ENCODE results near the gene DPP6.

The DPP6 gene

GRCh38 chr7:154631162-154631561 is 579.0 kb downstream of the DPP6 start:
- Mint-ChIP-seq H3K4me1 (ENCODE audit: low read depth) (no peaks in the 10 kb centered on the region), H3K4me3 (no peak overlapping the region), H3K27me3 (no peaks in the 10 kb centered on the region), H3K9me3 (peaks cover 14% of the 10 kb centered on the region), H3K36me3 (ENCODE audit: low read depth) (no peaks in the 10 kb centered on the region), H3K27ac (no peak overlapping the region)

- H3K4me1 Mint-ChIP-seq (ENCODE audit: low read depth), result no peaks in the 10 kb centered on the region
- H3K4me3 Mint-ChIP-seq, result no peak overlapping the region
- peaks cover 9% of the 10 kb centered on the region for H3K9me3 Mint-ChIP-seq
- H3K36me3 Mint-ChIP-seq (ENCODE audit: low read depth), result no peaks in the 10 kb centered on the region
- no peak overlapping the region for H3K27ac Mint-ChIP-seq
- H3K27me3 Mint-ChIP-seq, result no peaks in the 10 kb centered on the region
Observed at GRCh38 chr7:154633641-154634040, 581.4 kb downstream of the DPP6 start.

- H3K27ac Mint-ChIP-seq, result no peak overlapping the region
- no peak overlapping the region for H3K4me3 Mint-ChIP-seq
- H3K36me3 Mint-ChIP-seq (ENCODE audit: low read depth), result no peaks in the 10 kb centered on the region
- no peaks in the 10 kb centered on the region for H3K4me1 Mint-ChIP-seq (ENCODE audit: low read depth)
- H3K9me3 Mint-ChIP-seq, result peaks cover 9% of the 10 kb centered on the region
- no peaks in the 10 kb centered on the region for H3K27me3 Mint-ChIP-seq
Observed at GRCh38 chr7:154638286-154638685, 586.1 kb downstream of the DPP6 start.

GRCh38 chr7:154640266-154640865 is 588.2 kb downstream of the DPP6 start:
- no peaks in the 10 kb centered on the region for H3K27me3 Mint-ChIP-seq
- peaks cover 9% of the 10 kb centered on the region for H3K9me3 Mint-ChIP-seq
- no peaks in the 10 kb centered on the region for H3K36me3 Mint-ChIP-seq (ENCODE audit: low read depth)
- no peak overlapping the region for H3K27ac Mint-ChIP-seq
- H3K4me3 Mint-ChIP-seq, result no peak overlapping the region
- H3K4me1 Mint-ChIP-seq (ENCODE audit: low read depth), result no peaks in the 10 kb centered on the region

GRCh38 chr7:154640917-154641316 is 588.7 kb downstream of the DPP6 start:
- H3K27me3 Mint-ChIP-seq, result no peaks in the 10 kb centered on the region
- no peaks in the 10 kb centered on the region for H3K4me1 Mint-ChIP-seq (ENCODE audit: low read depth)
- no peak overlapping the region for H3K4me3 Mint-ChIP-seq
- H3K27ac Mint-ChIP-seq, result no peak overlapping the region
- H3K9me3 Mint-ChIP-seq, result peaks cover 10% of the 10 kb centered on the region
- no peaks in the 10 kb centered on the region for H3K36me3 Mint-ChIP-seq (ENCODE audit: low read depth)

- Mint-ChIP-seq H3K4me3 (no peak overlapping the region), H3K4me1 (ENCODE audit: low read depth) (no peaks in the 10 kb centered on the region), H3K27me3 (no peaks in the 10 kb centered on the region), H3K36me3 (ENCODE audit: low read depth) (no peaks in the 10 kb centered on the region), H3K9me3 (peaks cover 8% of the 10 kb centered on the region), H3K27ac (no peak overlapping the region)
Observed at GRCh38 chr7:154644366-154644765, 592.2 kb downstream of the DPP6 start.

- no peaks in the 10 kb centered on the region for H3K4me1 Mint-ChIP-seq (ENCODE audit: low read depth)
- peaks cover 14% of the 10 kb centered on the region for H3K9me3 Mint-ChIP-seq
- no peak overlapping the region for H3K27ac Mint-ChIP-seq
- no peak overlapping the region for H3K4me3 Mint-ChIP-seq
- no peaks in the 10 kb centered on the region for H3K27me3 Mint-ChIP-seq
- H3K36me3 Mint-ChIP-seq (ENCODE audit: low read depth), result no peaks in the 10 kb centered on the region
Observed at GRCh38 chr7:154646126-154647013, 594.2 kb downstream of the DPP6 start.

- H3K4me3 Mint-ChIP-seq, result no peak overlapping the region
- H3K27ac Mint-ChIP-seq, result no peak overlapping the region
- no peaks in the 10 kb centered on the region for H3K4me1 Mint-ChIP-seq (ENCODE audit: low read depth)
- no peaks in the 10 kb centered on the region for H3K27me3 Mint-ChIP-seq
- H3K9me3 Mint-ChIP-seq, result peaks cover 15% of the 10 kb centered on the region
- no peaks in the 10 kb centered on the region for H3K36me3 Mint-ChIP-seq (ENCODE audit: low read depth)
Observed at GRCh38 chr7:154647625-154648024, 595.4 kb downstream of the DPP6 start.

- Mint-ChIP-seq H3K27me3 (no peaks in the 10 kb centered on the region), H3K36me3 (ENCODE audit: low read depth) (no peaks in the 10 kb centered on the region), H3K4me1 (ENCODE audit: low read depth) (no peaks in the 10 kb centered on the region), H3K27ac (no peak overlapping the region), H3K4me3 (no peak overlapping the region), H3K9me3 (peaks cover 12% of the 10 kb centered on the region)
Observed at GRCh38 chr7:154649015-154649414, 596.8 kb downstream of the DPP6 start.

GRCh38 chr7:154649434-154649833 is 597.2 kb downstream of the DPP6 start:
- H3K27ac Mint-ChIP-seq, result no peak overlapping the region
- H3K9me3 Mint-ChIP-seq, result peaks cover 11% of the 10 kb centered on the region
- H3K27me3 Mint-ChIP-seq, result no peaks in the 10 kb centered on the region
- H3K36me3 Mint-ChIP-seq (ENCODE audit: low read depth), result no peaks in the 10 kb centered on the region
- no peak overlapping the region for H3K4me3 Mint-ChIP-seq
- H3K4me1 Mint-ChIP-seq (ENCODE audit: low read depth), result no peaks in the 10 kb centered on the region

- Mint-ChIP-seq H3K9me3 (peaks cover 14% of the 10 kb centered on the region), H3K4me3 (no peak overlapping the region), H3K36me3 (ENCODE audit: low read depth) (no peaks in the 10 kb centered on the region), H3K27ac (no peak overlapping the region), H3K27me3 (no peaks in the 10 kb centered on the region), H3K4me1 (ENCODE audit: low read depth) (no peaks in the 10 kb centered on the region)
Observed at GRCh38 chr7:154650275-154650674, 598.1 kb downstream of the DPP6 start.

- H3K27ac Mint-ChIP-seq, result no peak overlapping the region
Observed at GRCh38 chr7:154651501-154651900, 599.3 kb downstream of the DPP6 start.

GRCh38 chr7:154652564-154652963 is 600.4 kb downstream of the DPP6 start:
- H3K36me3 Mint-ChIP-seq (ENCODE audit: low read depth), result no peaks in the 10 kb centered on the region
- H3K27ac Mint-ChIP-seq, result no peak overlapping the region
- no peak overlapping the region for H3K4me3 Mint-ChIP-seq
- peaks cover 11% of the 10 kb centered on the region for H3K9me3 Mint-ChIP-seq
- H3K27me3 Mint-ChIP-seq, result no peaks in the 10 kb centered on the region
- H3K4me1 Mint-ChIP-seq (ENCODE audit: low read depth), result no peaks in the 10 kb centered on the region

More at GRCh38 chr7:154651501-154651900, 599.3 kb downstream of the DPP6 start:
- Mint-ChIP-seq H3K4me3 (no peak overlapping the region), H3K9me3 (peaks cover 11% of the 10 kb centered on the region), H3K4me1 (ENCODE audit: low read depth) (no peaks in the 10 kb centered on the region), H3K36me3 (ENCODE audit: low read depth) (no peaks in the 10 kb centered on the region), H3K27me3 (no peaks in the 10 kb centered on the region)

- no peaks in the 10 kb centered on the region for H3K36me3 Mint-ChIP-seq (ENCODE audit: low read depth)
- no peak overlapping the region for H3K4me3 Mint-ChIP-seq
- H3K4me1 Mint-ChIP-seq (ENCODE audit: low read depth), result no peaks in the 10 kb centered on the region
- H3K9me3 Mint-ChIP-seq, result peaks cover 11% of the 10 kb centered on the region
- no peaks in the 10 kb centered on the region for H3K27me3 Mint-ChIP-seq
- H3K27ac Mint-ChIP-seq, result no peak overlapping the region
Observed at GRCh38 chr7:154653281-154653680, 601.1 kb downstream of the DPP6 start.

- Mint-ChIP-seq H3K4me3 (no peak overlapping the region), H3K36me3 (ENCODE audit: low read depth) (no peaks in the 10 kb centered on the region), H3K4me1 (ENCODE audit: low read depth) (no peaks in the 10 kb centered on the region), H3K27ac (no peak overlapping the region), H3K9me3 (peaks cover 17% of the 10 kb centered on the region), H3K27me3 (no peaks in the 10 kb centered on the region)
Observed at GRCh38 chr7:154656618-154657017, 604.4 kb downstream of the DPP6 start.

All from stimulated activated naive CD8-positive, alpha-beta T cell treated with anti-CD3 and anti-CD28 coated beads, Interleukin-15, Interleukin-2, amounts not matched to agents 100 ng/mL and 50 ng/mL, for 24 hours (primary cell).